ENCODE measurements around the gene ABCC1. TPM values are rescaled to one million over a fixed set of nuclear protein-coding genes. Genes with fewer than 3 reads are reported as not detected.

ABCC1 gene
- total and polyA plus RNA-seq, 4 donors: 12.4 to 41.5 (median 31.3) TPM

DNA sequence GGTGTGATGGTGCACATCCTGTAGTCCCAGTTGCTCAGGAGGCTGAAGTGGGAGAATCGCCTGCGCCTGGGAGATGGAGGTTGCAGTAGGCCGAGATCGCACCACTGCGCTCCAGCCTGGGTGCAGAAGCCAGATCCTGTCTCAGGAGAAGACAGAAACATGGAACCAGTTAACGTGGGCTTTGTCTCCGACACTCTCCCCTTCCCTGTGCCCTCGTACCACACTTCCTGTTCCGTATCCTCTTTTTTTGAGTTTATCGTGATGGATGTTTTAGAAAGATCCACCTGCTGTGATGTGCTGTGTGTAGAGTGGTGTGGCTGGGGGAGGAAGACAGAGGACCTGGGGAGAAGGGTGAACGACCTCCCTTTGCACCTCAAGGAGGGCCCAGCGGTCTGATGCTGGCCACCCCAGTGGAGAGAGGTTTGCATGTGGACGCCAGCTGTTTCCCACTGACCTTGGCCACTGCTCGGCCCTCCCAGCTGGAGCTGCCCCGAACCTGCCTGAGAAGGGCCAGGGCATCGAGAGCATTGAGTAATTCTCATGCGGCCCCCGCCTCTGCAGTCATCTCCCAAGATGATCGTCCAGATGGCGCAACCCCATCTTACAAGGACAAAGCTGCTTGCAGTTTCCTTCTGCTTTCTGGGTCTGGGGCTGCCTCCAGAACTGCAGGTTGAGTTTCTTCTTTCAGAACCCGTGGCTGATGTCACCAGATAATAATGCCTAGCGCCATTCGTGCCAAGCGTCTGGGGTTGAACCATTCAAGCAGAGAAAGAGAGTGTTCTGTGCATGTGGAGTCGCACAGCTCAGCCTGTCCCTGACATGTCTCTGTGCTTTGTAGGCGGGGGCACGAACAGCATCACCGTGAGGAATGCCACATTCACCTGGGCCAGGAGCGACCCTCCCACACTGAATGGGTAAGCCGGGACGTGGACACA, 126.3 kb downstream of the ABCC1 start:
- TF ChIP-seq, protein P1, sequence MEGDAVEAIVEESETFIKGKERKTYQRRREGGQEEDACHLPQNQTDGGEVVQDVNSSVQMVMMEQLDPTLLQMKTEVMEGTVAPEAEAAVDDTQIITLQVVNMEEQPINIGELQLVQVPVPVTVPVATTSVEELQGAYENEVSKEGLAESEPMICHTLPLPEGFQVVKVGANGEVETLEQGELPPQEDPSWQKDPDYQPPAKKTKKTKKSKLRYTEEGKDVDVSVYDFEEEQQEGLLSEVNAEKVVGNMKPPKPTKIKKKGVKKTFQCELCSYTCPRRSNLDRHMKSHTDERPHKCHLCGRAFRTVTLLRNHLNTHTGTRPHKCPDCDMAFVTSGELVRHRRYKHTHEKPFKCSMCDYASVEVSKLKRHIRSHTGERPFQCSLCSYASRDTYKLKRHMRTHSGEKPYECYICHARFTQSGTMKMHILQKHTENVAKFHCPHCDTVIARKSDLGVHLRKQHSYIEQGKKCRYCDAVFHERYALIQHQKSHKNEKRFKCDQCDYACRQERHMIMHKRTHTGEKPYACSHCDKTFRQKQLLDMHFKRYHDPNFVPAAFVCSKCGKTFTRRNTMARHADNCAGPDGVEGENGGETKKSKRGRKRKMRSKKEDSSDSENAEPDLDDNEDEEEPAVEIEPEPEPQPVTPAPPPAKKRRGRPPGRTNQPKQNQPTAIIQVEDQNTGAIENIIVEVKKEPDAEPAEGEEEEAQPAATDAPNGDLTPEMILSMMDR (IDR thresholded peaks at IDR 0.05; ENCODE audit: control extremely low read depth, extremely low read depth): no peak
- Histone ChIP-seq H3K4me1 (ENCODE audit: control insufficient read depth in 5 of 5, insufficient read depth in 5 of 5, low read length in 5 of 5) (peaks cover 2 to 9% (median 6%) of the 10 kb centered on the region in 5 donors), H3K4me3 (no peak overlapping the region), H3K36me3 (ENCODE audit: control insufficient read depth in 4 of 4, insufficient read depth in 4 of 4, low read length in 4 of 4) (peaks cover 8 to 42% (median 20%) of the 10 kb centered on the region in 4 donors), H3K9ac (ENCODE audit: insufficient read depth in 1 of 2, low read length in 2 of 2) (no peak overlapping the region), H3K9me3 (ENCODE audit: control insufficient read depth in 4 of 4, insufficient read depth in 3 of 4, low read length in 3 of 4) (no peaks in the 10 kb centered on the region), H3K27me3 (ENCODE audit: control insufficient read depth in 3 of 3, insufficient read depth in 3 of 3, low read length in 2 of 3) (no peaks in the 10 kb centered on the region), H3K27ac (ENCODE audit: low read depth in 1 of 2, low read length in 1 of 2) (peak overlapping the region in 1 of 2 donors; percentile 56)
- DNase-seq (no peak), ATAC-seq (ENCODE audit: insufficient read depth, low FRiP score) (peak; percentile 38)
- 44 to 73% methylated on average over 31 of the region's 31 CpGs for WGBS, 2 donors

DNA sequence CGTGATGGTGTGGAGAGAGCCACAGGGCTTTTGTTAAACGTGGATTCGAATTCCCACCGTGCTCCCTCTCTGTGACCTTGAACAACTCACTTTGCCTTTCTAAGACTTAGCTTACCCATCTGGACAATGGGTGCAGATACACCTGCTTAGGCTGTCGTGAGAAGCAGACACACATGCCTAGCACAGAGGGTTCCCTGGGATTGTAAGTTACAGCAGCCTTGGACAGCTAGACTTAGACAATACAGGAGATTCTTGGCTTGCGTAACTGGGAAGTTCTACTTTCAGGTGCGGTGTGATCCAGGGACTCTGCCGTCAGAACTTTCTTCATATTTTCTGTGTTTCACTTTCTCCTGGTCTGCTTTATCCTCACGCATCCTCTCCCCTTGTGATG, 127.0 kb downstream of the ABCC1 start:
- Histone ChIP-seq H3K9ac (ENCODE audit: insufficient read depth in 1 of 2, low read length in 2 of 2) (no peak overlapping the region), H3K4me3 (no peak overlapping the region), H3K27me3 (ENCODE audit: control insufficient read depth in 3 of 3, insufficient read depth in 3 of 3, low read length in 2 of 3) (no peaks in the 10 kb centered on the region), H3K36me3 (ENCODE audit: control insufficient read depth in 4 of 4, insufficient read depth in 4 of 4, low read length in 4 of 4) (peaks cover 8 to 42% (median 20%) of the 10 kb centered on the region in 4 donors), H3K4me1 (ENCODE audit: control insufficient read depth in 5 of 5, insufficient read depth in 5 of 5, low read length in 5 of 5) (peaks cover 2 to 9% (median 6%) of the 10 kb centered on the region in 5 donors), H3K27ac (ENCODE audit: low read depth in 1 of 2, low read length in 1 of 2) (peak overlapping the region in 1 of 2 donors; percentile 54), H3K9me3 (ENCODE audit: control insufficient read depth in 4 of 4, insufficient read depth in 3 of 4, low read length in 3 of 4) (no peaks in the 10 kb centered on the region)
- TF ChIP-seq, protein P1 (IDR thresholded peaks at IDR 0.05; ENCODE audit: control extremely low read depth, extremely low read depth): no peak
- ATAC-seq (ENCODE audit: insufficient read depth, low FRiP score) (no peak), DNase-seq (no peak)
- 64 to 85% methylated on average over 9 of the region's 9 CpGs for WGBS, 2 donors

DNA sequence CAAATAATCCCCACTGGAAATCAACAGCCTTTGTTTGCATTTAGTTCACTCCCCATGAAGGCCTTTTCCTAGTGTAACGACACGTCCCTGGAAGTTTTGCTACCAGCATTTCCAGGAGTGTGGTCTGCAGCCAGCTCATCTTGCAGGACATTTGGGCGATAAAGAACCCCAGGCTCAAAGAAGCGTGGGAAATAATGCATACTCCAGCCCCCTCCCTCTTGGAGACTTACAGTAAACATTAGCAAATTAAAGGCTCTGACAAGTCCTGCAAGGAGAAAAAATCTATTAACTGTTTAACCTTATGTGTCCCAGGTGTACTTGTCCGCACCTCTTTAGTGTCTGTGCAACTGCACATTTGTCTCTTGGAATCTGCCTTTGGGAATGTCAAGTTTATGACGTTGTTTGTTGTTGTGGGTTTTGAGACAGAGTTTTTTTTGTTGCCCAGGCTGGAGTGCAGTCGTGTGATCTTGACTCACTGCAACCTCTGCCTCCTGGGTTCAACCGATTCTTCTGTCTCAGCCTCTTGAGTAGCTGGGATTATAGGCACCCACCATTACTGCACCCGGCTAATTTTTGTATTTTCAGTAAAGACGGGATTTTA, 131.1 kb downstream of the ABCC1 start:
- H3K27me3 ChIP-seq (ENCODE audit: control insufficient read depth in 3 of 3, insufficient read depth in 3 of 3, low read length in 2 of 3): no peaks in the 10 kb centered on the region
- TF ChIP-seq, protein P1 (IDR thresholded peaks at IDR 0.05; ENCODE audit: control extremely low read depth, extremely low read depth): no peak
- H3K9me3 ChIP-seq (ENCODE audit: control insufficient read depth in 4 of 4, insufficient read depth in 3 of 4, low read length in 3 of 4): peaks cover 0 to 8% (median 2%) of the 10 kb centered on the region in 4 donors
- no peak for ATAC-seq (ENCODE audit: insufficient read depth, low FRiP score)
- no peak overlapping the region for H3K27ac ChIP-seq (ENCODE audit: low read depth in 1 of 2, low read length in 1 of 2)
- no peak overlapping the region for H3K9ac ChIP-seq (ENCODE audit: insufficient read depth in 1 of 2, low read length in 2 of 2)
- peaks cover 19 to 44% (median 31%) of the 10 kb centered on the region in 4 donors for H3K36me3 ChIP-seq (ENCODE audit: control insufficient read depth in 4 of 4, insufficient read depth in 4 of 4, low read length in 4 of 4)
- 75 to 88% methylated on average over 10 of the region's 10 CpGs for WGBS, 2 donors
- peaks cover 0 to 2% (median 0%) of the 10 kb centered on the region in 5 donors for H3K4me1 ChIP-seq (ENCODE audit: control insufficient read depth in 5 of 5, insufficient read depth in 5 of 5, low read length in 5 of 5)
- no peak overlapping the region for H3K4me3 ChIP-seq
- no peak for DNase-seq

Measured in lung (tissue), 12 donors.